ENCODE measurements around the gene IL1RAPL2.

Gene IL1RAPL2

GRCh38 chrX:105424729-105425128 lies 858.7 kb downstream of the IL1RAPL2 start:
- DNase-seq (ENCODE audit: extremely low spot score), result no peak

GRCh38 chrX:105451401-105451800 lies 885.4 kb downstream of the IL1RAPL2 start:
- POLR2A ChIA-PET, result no interaction called here
- no peak for TF ChIP-seq PKNOX1 (IDR thresholded peaks at IDR 0.05)
- no peak for TF ChIP-seq HDGF (IDR thresholded peaks at IDR 0.05; ENCODE audit: borderline replicate concordance)
- TF ChIP-seq BHLHE40 (IDR thresholded peaks at IDR 0.05; ENCODE audit: borderline replicate concordance), result no peak
- TF ChIP-seq LEF1 (IDR thresholded peaks at IDR 0.05; ENCODE audit: borderline replicate concordance), result no peak
- no peak for TF ChIP-seq L3MBTL2 (conservative IDR thresholded peaks at IDR 0.05)
- no peak for TF ChIP-seq FOXM1 (IDR thresholded peaks at IDR 0.05; ENCODE audit: borderline replicate concordance)
- TF ChIP-seq TARDBP (IDR thresholded peaks at IDR 0.05), result no peak
- TF ChIP-seq SP1 (IDR thresholded peaks at IDR 0.05), result no peak
- no peak for TF ChIP-seq FOXK2 (IDR thresholded peaks at IDR 0.05)
- no peak for TF ChIP-seq ARNT (IDR thresholded peaks at IDR 0.05)
- no peak for TF ChIP-seq ELF4 (IDR thresholded peaks at IDR 0.05)
- TF ChIP-seq ZNF384 (IDR thresholded peaks at IDR 0.05), result no peak
- TF ChIP-seq NFRKB (IDR thresholded peaks at IDR 0.05), result no peak
- TF ChIP-seq SUZ12 (IDR thresholded peaks at IDR 0.05), result no peak
- no peak for TF ChIP-seq FOXA1 (IDR thresholded peaks at IDR 0.05)
- TF ChIP-seq CTBP1 (IDR thresholded peaks at IDR 0.05; ENCODE audit: borderline replicate concordance), result no peak
- DNase-seq (ENCODE audit: extremely low spot score), result no peak
- CTCF ChIA-PET, result no interaction called here

More at GRCh38 chrX:105424729-105425128, 858.7 kb downstream of the IL1RAPL2 start:
- ChIA-PET CTCF (no interaction called here), POLR2A (no interaction called here)
- TF ChIP-seq CTBP1 (IDR thresholded peaks at IDR 0.05; ENCODE audit: borderline replicate concordance) (no peak), NFRKB (IDR thresholded peaks at IDR 0.05) (no peak), LEF1 (IDR thresholded peaks at IDR 0.05; ENCODE audit: borderline replicate concordance) (no peak), HDGF (IDR thresholded peaks at IDR 0.05; ENCODE audit: borderline replicate concordance) (no peak), SP1 (IDR thresholded peaks at IDR 0.05) (no peak), FOXK2 (IDR thresholded peaks at IDR 0.05) (no peak)

GRCh38 chrX:105458846-105459245 lies 892.8 kb downstream of the IL1RAPL2 start:
- DNase-seq (ENCODE audit: extremely low spot score), result no peak
- TF ChIP-seq SP1 (IDR thresholded peaks at IDR 0.05) (no peak), CTBP1 (IDR thresholded peaks at IDR 0.05; ENCODE audit: borderline replicate concordance) (no peak), NFRKB (IDR thresholded peaks at IDR 0.05) (no peak), FOXK2 (IDR thresholded peaks at IDR 0.05) (no peak), ARNT (IDR thresholded peaks at IDR 0.05) (no peak), FOXM1 (IDR thresholded peaks at IDR 0.05; ENCODE audit: borderline replicate concordance) (no peak), SUZ12 (IDR thresholded peaks at IDR 0.05) (no peak), FOXA1 (IDR thresholded peaks at IDR 0.05) (no peak), HDGF (IDR thresholded peaks at IDR 0.05; ENCODE audit: borderline replicate concordance) (no peak), ZNF384 (IDR thresholded peaks at IDR 0.05) (no peak), ELF4 (IDR thresholded peaks at IDR 0.05) (no peak), TARDBP (IDR thresholded peaks at IDR 0.05) (no peak), PKNOX1 (IDR thresholded peaks at IDR 0.05) (no peak), L3MBTL2 (conservative IDR thresholded peaks at IDR 0.05) (no peak)
- ChIA-PET CTCF (no interaction called here), POLR2A (no interaction called here)

GRCh38 chrX:105460376-105460775 lies 894.4 kb downstream of the IL1RAPL2 start:
- POLR2A ChIA-PET, result no interaction called here
- CTCF ChIA-PET, result no interaction called here
- no peak for TF ChIP-seq SUZ12 (IDR thresholded peaks at IDR 0.05)
- DNase-seq (ENCODE audit: extremely low spot score), result no peak

- TF ChIP-seq BHLHE40 (IDR thresholded peaks at IDR 0.05; ENCODE audit: borderline replicate concordance), result no peak
- no peak for TF ChIP-seq TARDBP (IDR thresholded peaks at IDR 0.05)
- no peak for TF ChIP-seq FOXA1 (IDR thresholded peaks at IDR 0.05)
- no peak for TF ChIP-seq ARNT (IDR thresholded peaks at IDR 0.05)
- no peak for TF ChIP-seq FOXM1 (IDR thresholded peaks at IDR 0.05; ENCODE audit: borderline replicate concordance)
- no peak for TF ChIP-seq FOXK2 (IDR thresholded peaks at IDR 0.05)
- TF ChIP-seq SUZ12 (IDR thresholded peaks at IDR 0.05), result no peak
- no peak for TF ChIP-seq ELF4 (IDR thresholded peaks at IDR 0.05)
- TF ChIP-seq LEF1 (IDR thresholded peaks at IDR 0.05; ENCODE audit: borderline replicate concordance), result no peak
- no peak for TF ChIP-seq ZNF384 (IDR thresholded peaks at IDR 0.05)
- TF ChIP-seq HDGF (IDR thresholded peaks at IDR 0.05; ENCODE audit: borderline replicate concordance), result no peak
- no peak for TF ChIP-seq CTBP1 (IDR thresholded peaks at IDR 0.05; ENCODE audit: borderline replicate concordance)
- TF ChIP-seq NFRKB (IDR thresholded peaks at IDR 0.05), result no peak
- ChIA-PET CTCF (no interaction called here), POLR2A (no interaction called here)
- DNase-seq (ENCODE audit: extremely low spot score), result no peak
Observed at GRCh38 chrX:105461016-105461415, 895.0 kb downstream of the IL1RAPL2 start.

GRCh38 chrX:105462186-105462585 lies 896.2 kb downstream of the IL1RAPL2 start:
- DNase-seq (ENCODE audit: extremely low spot score), result no peak
- POLR2A ChIA-PET, result no interaction called here
- CTCF ChIA-PET, result no interaction called here
- no peak for TF ChIP-seq LEF1 (IDR thresholded peaks at IDR 0.05; ENCODE audit: borderline replicate concordance)
- TF ChIP-seq FOXK2 (IDR thresholded peaks at IDR 0.05), result no peak
- no peak for TF ChIP-seq CTBP1 (IDR thresholded peaks at IDR 0.05; ENCODE audit: borderline replicate concordance)
- TF ChIP-seq ZNF384 (IDR thresholded peaks at IDR 0.05), result no peak
- TF ChIP-seq TARDBP (IDR thresholded peaks at IDR 0.05), result no peak
- TF ChIP-seq ELF4 (IDR thresholded peaks at IDR 0.05), result no peak
- TF ChIP-seq BHLHE40 (IDR thresholded peaks at IDR 0.05; ENCODE audit: borderline replicate concordance), result no peak
- no peak for TF ChIP-seq HDGF (IDR thresholded peaks at IDR 0.05; ENCODE audit: borderline replicate concordance)
- no peak for TF ChIP-seq NFRKB (IDR thresholded peaks at IDR 0.05)

- ChIA-PET POLR2A (no interaction called here), CTCF (no interaction called here)
- TF ChIP-seq CTBP1 (IDR thresholded peaks at IDR 0.05; ENCODE audit: borderline replicate concordance) (no peak), L3MBTL2 (conservative IDR thresholded peaks at IDR 0.05) (no peak), PKNOX1 (IDR thresholded peaks at IDR 0.05) (no peak), FOXK2 (IDR thresholded peaks at IDR 0.05) (no peak), FOXA1 (IDR thresholded peaks at IDR 0.05) (no peak), LEF1 (IDR thresholded peaks at IDR 0.05; ENCODE audit: borderline replicate concordance) (no peak), HDGF (IDR thresholded peaks at IDR 0.05; ENCODE audit: borderline replicate concordance) (no peak), SUZ12 (IDR thresholded peaks at IDR 0.05) (no peak), ZNF384 (IDR thresholded peaks at IDR 0.05) (no peak), SP1 (IDR thresholded peaks at IDR 0.05) (no peak), ARNT (IDR thresholded peaks at IDR 0.05) (no peak), TARDBP (IDR thresholded peaks at IDR 0.05) (no peak), BHLHE40 (IDR thresholded peaks at IDR 0.05; ENCODE audit: borderline replicate concordance) (no peak), ELF4 (IDR thresholded peaks at IDR 0.05) (no peak), FOXM1 (IDR thresholded peaks at IDR 0.05; ENCODE audit: borderline replicate concordance) (no peak), NFRKB (IDR thresholded peaks at IDR 0.05) (no peak)
- DNase-seq (ENCODE audit: extremely low spot score), result no peak
Observed at GRCh38 chrX:105463473-105463872, 897.5 kb downstream of the IL1RAPL2 start.
